ENCODE results near the gene ASB18. TPM values are rescaled to one million over a fixed set of nuclear protein-coding genes. Genes with fewer than 3 reads are reported as not detected.

Gene ASB18
- polyA plus RNA-seq, 4 donors, result 0.09 TPM; not detected in 3

- Histone ChIP-seq H3K27ac (ENCODE audit: low read depth in 1 of 3, low read length in 2 of 3) (no peak overlapping the region), H3K4me1 (ENCODE audit: control insufficient read depth in 3 of 3, insufficient read depth in 2 of 3, low read depth in 1 of 3, low read length in 2 of 3) (no peaks in the 10 kb centered on the region), H3K27me3 (ENCODE audit: control insufficient read depth in 3 of 3, insufficient read depth in 3 of 3, low read length in 3 of 3) (peaks cover 0 to 29% (median 2%) of the 10 kb centered on the region in 3 donors), H3K4me3 (ENCODE audit: low read depth in 1 of 3, low read length in 3 of 3) (no peak overlapping the region), H3K36me3 (ENCODE audit: control insufficient read depth in 3 of 3, insufficient read depth in 2 of 3, low read depth in 1 of 3, low read length in 3 of 3) (no peaks in the 10 kb centered on the region), H3K9me3 (ENCODE audit: control insufficient read depth in 2 of 2, insufficient read depth in 1 of 2, low read depth in 1 of 2, low read length in 1 of 2) (no peaks in the 10 kb centered on the region)
- WGBS, 3 donors, result 69 to 82% (median 69%) methylated on average over 5 of the region's 5 CpGs
- FAIRE-seq (no peak), DNase-seq (no peak)
These were observed 19.9 kb downstream of the ASB18 start for GRCh38 chr2:236244256-236244655.

- FAIRE-seq (no peak), DNase-seq (no peak)
- Histone ChIP-seq H3K9me3 (ENCODE audit: control insufficient read depth in 2 of 2, insufficient read depth in 1 of 2, low read depth in 1 of 2, low read length in 1 of 2) (no peaks in the 10 kb centered on the region), H3K4me3 (ENCODE audit: low read depth in 1 of 3, low read length in 3 of 3) (no peak overlapping the region), H3K36me3 (ENCODE audit: control insufficient read depth in 3 of 3, insufficient read depth in 2 of 3, low read depth in 1 of 3, low read length in 3 of 3) (no peaks in the 10 kb centered on the region), H3K27ac (ENCODE audit: low read depth in 1 of 3, low read length in 2 of 3) (no peak overlapping the region), H3K27me3 (ENCODE audit: control insufficient read depth in 3 of 3, insufficient read depth in 3 of 3, low read length in 3 of 3) (peaks cover 0 to 41% (median 16%) of the 10 kb centered on the region in 3 donors), H3K4me1 (ENCODE audit: control insufficient read depth in 3 of 3, insufficient read depth in 2 of 3, low read depth in 1 of 3, low read length in 2 of 3) (no peaks in the 10 kb centered on the region)
- 83 to 85% (median 84%) methylated on average over 8 of the region's 8 CpGs for WGBS, 3 donors
These were observed 22.1 kb downstream of the ASB18 start for GRCh38 chr2:236242057-236242495.

- Histone ChIP-seq H3K9me3 (ENCODE audit: control insufficient read depth in 2 of 2, insufficient read depth in 1 of 2, low read depth in 1 of 2, low read length in 1 of 2) (no peaks in the 10 kb centered on the region), H3K27me3 (ENCODE audit: control insufficient read depth in 3 of 3, insufficient read depth in 3 of 3, low read length in 3 of 3) (peaks cover 0 to 48% (median 21%) of the 10 kb centered on the region in 3 donors), H3K4me3 (ENCODE audit: low read depth in 1 of 3, low read length in 3 of 3) (no peak overlapping the region), H3K27ac (ENCODE audit: low read depth in 1 of 3, low read length in 2 of 3) (no peak overlapping the region), H3K4me1 (ENCODE audit: control insufficient read depth in 3 of 3, insufficient read depth in 2 of 3, low read depth in 1 of 3, low read length in 2 of 3) (no peaks in the 10 kb centered on the region), H3K36me3 (ENCODE audit: control insufficient read depth in 3 of 3, insufficient read depth in 2 of 3, low read depth in 1 of 3, low read length in 3 of 3) (no peaks in the 10 kb centered on the region)
- WGBS, 3 donors, result 75 to 81% (median 80%) methylated on average over 13 of the region's 13 CpGs
- FAIRE-seq (no peak), DNase-seq (no peak)
These were observed 22.8 kb downstream of the ASB18 start for GRCh38 chr2:236241181-236242056.

DNA sequence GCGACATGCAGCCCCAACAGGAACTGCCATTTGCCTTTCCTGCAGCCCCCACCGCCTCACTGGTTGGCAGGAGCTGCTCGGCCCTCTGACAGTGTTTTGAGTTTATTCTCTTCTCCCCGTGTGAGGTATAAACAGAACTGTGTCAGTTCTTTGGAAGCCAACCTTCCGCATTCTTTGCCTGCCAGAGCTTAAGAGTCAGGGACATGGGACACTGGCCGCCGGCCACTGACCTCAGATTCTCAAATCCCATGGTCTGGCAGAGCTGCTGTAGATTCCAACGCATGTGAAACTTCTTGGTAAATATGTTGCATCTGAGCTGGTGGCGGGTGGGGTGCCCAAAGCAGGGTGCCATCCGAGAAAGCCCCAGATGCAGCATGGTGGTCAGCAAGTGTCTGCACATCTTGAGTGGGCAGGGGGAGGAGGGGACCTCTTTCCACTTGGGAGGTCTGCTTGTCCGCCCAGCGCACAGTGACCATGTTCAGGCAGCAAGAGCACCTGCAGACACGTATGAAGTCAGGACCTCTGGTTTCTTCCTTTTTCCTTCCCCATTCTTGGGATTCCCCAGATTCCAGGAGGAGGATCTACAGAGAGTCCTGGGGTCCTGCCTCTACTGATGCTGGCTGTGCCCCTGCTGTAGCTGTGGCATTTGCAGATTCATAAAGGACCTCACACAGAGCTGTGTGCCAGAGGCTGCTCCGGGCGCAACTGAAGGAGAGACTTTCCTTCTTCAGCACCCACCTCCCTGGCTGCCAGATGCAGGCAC lies 23.8 kb downstream of the ASB18 start:
- Histone ChIP-seq H3K36me3 (ENCODE audit: control insufficient read depth in 3 of 3, insufficient read depth in 2 of 3, low read depth in 1 of 3, low read length in 3 of 3) (no peaks in the 10 kb centered on the region), H3K27ac (ENCODE audit: low read depth in 1 of 3, low read length in 2 of 3) (no peak overlapping the region), H3K4me1 (ENCODE audit: control insufficient read depth in 3 of 3, insufficient read depth in 2 of 3, low read depth in 1 of 3, low read length in 2 of 3) (no peaks in the 10 kb centered on the region), H3K9me3 (ENCODE audit: control insufficient read depth in 2 of 2, insufficient read depth in 1 of 2, low read depth in 1 of 2, low read length in 1 of 2) (no peaks in the 10 kb centered on the region), H3K4me3 (ENCODE audit: low read depth in 1 of 3, low read length in 3 of 3) (no peak overlapping the region), H3K27me3 (ENCODE audit: control insufficient read depth in 3 of 3, insufficient read depth in 3 of 3, low read length in 3 of 3) (peaks cover 0 to 55% (median 24%) of the 10 kb centered on the region in 3 donors)
- 57 to 66% (median 63%) methylated on average over 15 of the region's 15 CpGs for WGBS, 3 donors
- FAIRE-seq (no peak), DNase-seq (no peak)

DNA sequence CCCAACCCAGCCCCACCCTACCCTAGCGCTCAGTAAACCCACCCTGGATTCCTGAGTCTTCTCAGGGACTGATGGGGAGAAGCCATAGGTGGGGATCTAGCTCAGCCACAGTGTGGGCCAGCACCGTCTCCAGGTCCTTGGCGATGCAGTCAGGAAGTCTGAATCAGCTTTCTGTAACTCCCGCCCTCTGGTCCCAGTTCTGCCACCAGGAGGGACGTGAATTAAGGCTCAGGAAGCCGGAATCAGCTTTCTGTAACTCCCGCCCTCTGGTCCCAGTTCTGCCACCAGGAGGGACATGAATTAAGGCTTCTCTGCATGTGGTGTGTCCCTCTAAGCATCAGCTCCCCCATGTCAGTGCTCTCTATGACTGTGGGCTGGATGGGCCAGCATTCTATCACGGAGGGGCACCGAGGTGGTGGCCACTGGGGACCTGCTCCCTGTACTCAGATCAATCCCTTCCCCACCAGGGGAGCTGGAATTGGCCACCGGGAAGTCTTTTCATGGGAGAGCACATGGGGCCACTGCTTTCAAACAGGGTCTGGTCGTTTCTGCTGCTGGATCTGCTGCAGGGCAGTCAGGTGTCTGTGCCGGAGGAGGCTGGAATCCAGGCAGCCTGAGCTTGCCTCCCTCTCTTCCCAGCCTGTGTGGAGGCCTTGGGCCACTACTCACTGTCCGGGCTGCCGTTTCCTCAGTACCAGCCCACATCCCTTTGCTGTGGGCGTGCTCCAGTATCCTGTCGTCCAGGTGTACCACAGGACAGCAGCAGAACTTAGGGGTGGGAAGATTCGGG lies 24.7 kb downstream of the ASB18 start:
- Histone ChIP-seq H3K27ac (ENCODE audit: low read depth in 1 of 3, low read length in 2 of 3) (no peak overlapping the region), H3K9me3 (ENCODE audit: control insufficient read depth in 2 of 2, insufficient read depth in 1 of 2, low read depth in 1 of 2, low read length in 1 of 2) (no peaks in the 10 kb centered on the region), H3K36me3 (ENCODE audit: control insufficient read depth in 3 of 3, insufficient read depth in 2 of 3, low read depth in 1 of 3, low read length in 3 of 3) (no peaks in the 10 kb centered on the region), H3K4me1 (ENCODE audit: control insufficient read depth in 3 of 3, insufficient read depth in 2 of 3, low read depth in 1 of 3, low read length in 2 of 3) (no peaks in the 10 kb centered on the region), H3K27me3 (ENCODE audit: control insufficient read depth in 3 of 3, insufficient read depth in 3 of 3, low read length in 3 of 3) (peaks cover 0 to 59% (median 26%) of the 10 kb centered on the region in 3 donors), H3K4me3 (ENCODE audit: low read depth in 1 of 3, low read length in 3 of 3) (no peak overlapping the region)
- DNase-seq (no peak), FAIRE-seq (no peak)
- WGBS, 3 donors, result 63 to 68% (median 65%) methylated on average over 15 to 17 of the region's 17 CpGs

DNA sequence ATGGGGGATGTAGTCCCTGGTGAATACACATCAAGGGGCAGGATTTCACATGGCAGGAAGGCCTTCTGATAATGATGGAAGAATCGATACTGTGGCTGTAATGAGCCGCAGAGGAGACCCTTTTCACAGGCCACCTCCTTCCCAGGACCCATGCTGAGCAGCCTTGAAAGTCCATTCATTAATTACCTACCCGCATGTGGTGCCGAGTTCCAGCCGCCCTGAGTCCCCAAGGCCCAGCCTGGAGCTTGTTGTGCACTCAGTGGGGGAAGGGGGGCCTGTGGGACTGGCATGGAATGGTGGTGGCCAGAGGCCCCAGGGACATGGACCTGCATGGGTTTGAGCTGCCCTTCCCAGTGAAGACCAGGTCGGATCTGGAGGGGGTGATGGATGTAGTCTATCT lies 25.5 kb downstream of the ASB18 start:
- Histone ChIP-seq H3K27me3 (ENCODE audit: control insufficient read depth in 3 of 3, insufficient read depth in 3 of 3, low read length in 3 of 3) (peaks cover 0 to 65% (median 29%) of the 10 kb centered on the region in 3 donors), H3K36me3 (ENCODE audit: control insufficient read depth in 3 of 3, insufficient read depth in 2 of 3, low read depth in 1 of 3, low read length in 3 of 3) (no peaks in the 10 kb centered on the region), H3K4me1 (ENCODE audit: control insufficient read depth in 3 of 3, insufficient read depth in 2 of 3, low read depth in 1 of 3, low read length in 2 of 3) (no peaks in the 10 kb centered on the region), H3K9me3 (ENCODE audit: control insufficient read depth in 2 of 2, insufficient read depth in 1 of 2, low read depth in 1 of 2, low read length in 1 of 2) (peaks cover 0 to 4% of the 10 kb centered on the region in 2 donors), H3K4me3 (ENCODE audit: low read depth in 1 of 3, low read length in 3 of 3) (no peak overlapping the region), H3K27ac (ENCODE audit: low read depth in 1 of 3, low read length in 2 of 3) (no peak overlapping the region)
- WGBS, 3 donors, result 47 to 70% (median 63%) methylated on average over 6 of the region's 6 CpGs
- no peak for DNase-seq
- FAIRE-seq, result no peak

DNA sequence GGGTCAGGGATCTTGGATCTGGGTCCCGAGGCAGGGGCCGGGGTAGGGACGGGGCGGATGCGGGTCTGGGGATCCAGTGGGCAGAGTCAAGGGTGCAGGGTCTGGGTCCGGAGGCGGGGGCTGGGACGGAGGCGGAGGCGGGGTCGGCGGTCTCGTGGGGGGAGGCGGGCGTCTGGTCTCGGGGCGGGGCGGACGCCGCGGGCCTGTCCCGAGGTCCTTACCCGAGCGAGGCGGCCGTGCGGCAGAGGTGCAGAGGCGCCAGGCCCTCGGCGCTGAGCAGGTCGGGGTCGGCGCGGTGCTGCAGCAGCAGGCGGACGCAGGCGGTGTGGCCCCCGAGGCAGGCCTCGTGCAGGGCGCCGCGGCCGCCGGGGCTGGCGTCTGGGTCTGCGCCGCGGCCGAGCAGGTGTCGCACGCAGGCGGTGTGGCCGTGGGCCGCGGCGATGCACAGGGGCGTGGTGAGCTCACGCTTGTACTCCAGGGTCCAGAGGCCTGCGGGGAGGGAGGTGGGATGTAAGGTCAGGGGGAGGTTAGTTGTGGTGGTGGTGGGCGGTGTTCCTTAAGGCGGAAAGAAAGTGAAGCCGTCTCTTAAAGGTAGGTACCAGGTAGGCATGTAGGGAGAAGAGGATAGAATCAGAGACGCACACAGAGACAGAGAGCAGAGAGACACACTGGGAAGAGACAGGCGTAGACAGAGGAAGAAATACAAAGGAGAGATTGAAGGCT lies 26.6 kb downstream of the ASB18 start:
- 9 to 27% (median 11%) methylated on average over 20 to 64 of the region's 64 CpGs for WGBS, 3 donors
- DNase-seq (peak in 1 of 2 donors; percentile 2), FAIRE-seq (no peak)
- Histone ChIP-seq H3K4me3 (ENCODE audit: low read depth in 1 of 3, low read length in 3 of 3) (no peak overlapping the region), H3K36me3 (ENCODE audit: control insufficient read depth in 3 of 3, insufficient read depth in 2 of 3, low read depth in 1 of 3, low read length in 3 of 3) (no peaks in the 10 kb centered on the region), H3K9me3 (ENCODE audit: control insufficient read depth in 2 of 2, insufficient read depth in 1 of 2, low read depth in 1 of 2, low read length in 1 of 2) (peaks cover 0 to 4% of the 10 kb centered on the region in 2 donors), H3K4me1 (ENCODE audit: control insufficient read depth in 3 of 3, insufficient read depth in 2 of 3, low read depth in 1 of 3, low read length in 2 of 3) (no peaks in the 10 kb centered on the region), H3K27me3 (ENCODE audit: control insufficient read depth in 3 of 3, insufficient read depth in 3 of 3, low read length in 3 of 3) (peaks cover 0 to 65% (median 29%) of the 10 kb centered on the region in 3 donors), H3K27ac (ENCODE audit: low read depth in 1 of 3, low read length in 2 of 3) (no peak overlapping the region)

Data from small intestine (tissue), 7 donors.